ENCODE data around the gene ARHGAP40.

The ARHGAP40 gene

GRCh38 chr20:38558596-38559360 is 42.8 kb upstream of the ARHGAP40 start:
- TF ChIP-seq ISL1 (CRISPR knock-in tag; IDR thresholded peaks at IDR 0.05) (no peak), GLIS3 (CRISPR knock-in tag; IDR thresholded peaks at IDR 0.05) (no peak), POU6F1 (CRISPR knock-in tag; IDR thresholded peaks at IDR 0.05; ENCODE audit: borderline replicate concordance, low read depth) (no peak), ZFP3 (CRISPR knock-in tag; IDR thresholded peaks at IDR 0.05) (no peak), ZNF565 (CRISPR knock-in tag; conservative IDR thresholded peaks at IDR 0.05; ENCODE audit: low read depth) (no peak), SNAI2 (CRISPR knock-in tag; IDR thresholded peaks at IDR 0.05) (no peak), ZFP30 (CRISPR knock-in tag; IDR thresholded peaks at IDR 0.05) (no peak), OSR1 (CRISPR knock-in tag; IDR thresholded peaks at IDR 0.05) (no peak), ESRRG (CRISPR knock-in tag; IDR thresholded peaks at IDR 0.05) (no peak), BACH2 (CRISPR knock-in tag; IDR thresholded peaks at IDR 0.05; ENCODE audit: borderline replicate concordance) (no peak), ZNF70 (CRISPR knock-in tag; IDR thresholded peaks at IDR 0.05) (no peak), CREB5 (CRISPR knock-in tag; IDR thresholded peaks at IDR 0.05; ENCODE audit: low read depth) (no peak)
- TF ChIP-seq, protein P1, sequence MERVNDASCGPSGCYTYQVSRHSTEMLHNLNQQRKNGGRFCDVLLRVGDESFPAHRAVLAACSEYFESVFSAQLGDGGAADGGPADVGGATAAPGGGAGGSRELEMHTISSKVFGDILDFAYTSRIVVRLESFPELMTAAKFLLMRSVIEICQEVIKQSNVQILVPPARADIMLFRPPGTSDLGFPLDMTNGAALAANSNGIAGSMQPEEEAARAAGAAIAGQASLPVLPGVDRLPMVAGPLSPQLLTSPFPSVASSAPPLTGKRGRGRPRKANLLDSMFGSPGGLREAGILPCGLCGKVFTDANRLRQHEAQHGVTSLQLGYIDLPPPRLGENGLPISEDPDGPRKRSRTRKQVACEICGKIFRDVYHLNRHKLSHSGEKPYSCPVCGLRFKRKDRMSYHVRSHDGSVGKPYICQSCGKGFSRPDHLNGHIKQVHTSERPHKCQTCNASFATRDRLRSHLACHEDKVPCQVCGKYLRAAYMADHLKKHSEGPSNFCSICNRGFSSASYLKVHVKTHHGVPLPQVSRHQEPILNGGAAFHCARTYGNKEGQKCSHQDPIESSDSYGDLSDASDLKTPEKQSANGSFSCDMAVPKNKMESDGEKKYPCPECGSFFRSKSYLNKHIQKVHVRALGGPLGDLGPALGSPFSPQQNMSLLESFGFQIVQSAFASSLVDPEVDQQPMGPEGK (CRISPR knock-in tag; IDR thresholded peaks at IDR 0.05; ENCODE audit: borderline replicate concordance), result no peak
- TF ChIP-seq, protein P2, sequence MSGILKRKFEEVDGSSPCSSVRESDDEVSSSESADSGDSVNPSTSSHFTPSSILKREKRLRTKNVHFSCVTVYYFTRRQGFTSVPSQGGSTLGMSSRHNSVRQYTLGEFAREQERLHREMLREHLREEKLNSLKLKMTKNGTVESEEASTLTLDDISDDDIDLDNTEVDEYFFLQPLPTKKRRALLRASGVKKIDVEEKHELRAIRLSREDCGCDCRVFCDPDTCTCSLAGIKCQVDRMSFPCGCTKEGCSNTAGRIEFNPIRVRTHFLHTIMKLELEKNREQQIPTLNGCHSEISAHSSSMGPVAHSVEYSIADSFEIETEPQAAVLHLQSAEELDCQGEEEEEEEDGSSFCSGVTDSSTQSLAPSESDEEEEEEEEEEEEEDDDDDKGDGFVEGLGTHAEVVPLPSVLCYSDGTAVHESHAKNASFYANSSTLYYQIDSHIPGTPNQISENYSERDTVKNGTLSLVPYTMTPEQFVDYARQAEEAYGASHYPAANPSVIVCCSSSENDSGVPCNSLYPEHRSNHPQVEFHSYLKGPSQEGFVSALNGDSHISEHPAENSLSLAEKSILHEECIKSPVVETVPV (CRISPR knock-in tag; IDR thresholded peaks at IDR 0.05), result no peak
- ATAC-seq, result no peak

DNA sequence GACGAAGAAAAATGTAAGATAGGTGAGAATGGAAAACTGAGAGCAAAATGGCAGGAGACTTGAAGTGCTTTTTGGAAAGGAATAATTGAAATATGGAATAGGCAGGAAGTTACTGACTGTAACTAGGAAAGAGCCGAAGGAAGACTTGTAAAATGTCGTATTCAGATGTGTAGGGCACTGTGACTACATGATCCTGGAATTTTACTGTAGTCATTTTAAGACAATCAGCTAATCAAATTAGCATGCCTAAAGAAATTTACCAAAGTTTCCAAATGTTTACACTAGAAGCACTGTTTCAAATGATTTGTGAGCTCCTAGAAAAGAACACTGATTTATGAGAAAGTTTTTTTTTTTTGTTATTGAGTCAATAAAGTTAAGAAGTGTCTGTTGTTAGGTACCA is 41.8 kb upstream of the ARHGAP40 start:
- no peak for TF ChIP-seq TCF4 (CRISPR knock-in tag; IDR thresholded peaks at IDR 0.05; ENCODE audit: borderline replicate concordance)
- TF ChIP-seq ISL1 (CRISPR knock-in tag; IDR thresholded peaks at IDR 0.05), result peak; percentile 68
- TF ChIP-seq OSR1 (CRISPR knock-in tag; IDR thresholded peaks at IDR 0.05), result no peak
- no peak for TF ChIP-seq ZNF8 (CRISPR knock-in tag; IDR thresholded peaks at IDR 0.05)
- TF ChIP-seq ZNF70 (CRISPR knock-in tag; IDR thresholded peaks at IDR 0.05), result no peak
- 0 out of 2 replicates have a peak, but pooled peaks have one; percentile 34 for TF ChIP-seq CREB5 (CRISPR knock-in tag; IDR thresholded peaks at IDR 0.05; ENCODE audit: low read depth)
- TF ChIP-seq POU6F1 (CRISPR knock-in tag; IDR thresholded peaks at IDR 0.05; ENCODE audit: borderline replicate concordance, low read depth), result no peak
- no peak for TF ChIP-seq ZFP3 (CRISPR knock-in tag; IDR thresholded peaks at IDR 0.05)
- no peak for TF ChIP-seq ZC3H10 (CRISPR knock-in tag; IDR thresholded peaks at IDR 0.05)
- TF ChIP-seq TOX (CRISPR knock-in tag; IDR thresholded peaks at IDR 0.05; ENCODE audit: borderline replicate concordance), result no peak
- peak; percentile 67 for ATAC-seq

- no peak for ATAC-seq
- TF ChIP-seq ZC3H10 (CRISPR knock-in tag; IDR thresholded peaks at IDR 0.05) (no peak), ZNF565 (CRISPR knock-in tag; conservative IDR thresholded peaks at IDR 0.05; ENCODE audit: low read depth) (no peak), RARB (CRISPR knock-in tag; IDR thresholded peaks at IDR 0.05) (no peak), CREB5 (CRISPR knock-in tag; IDR thresholded peaks at IDR 0.05; ENCODE audit: low read depth) (no peak)
Measured at GRCh38 chr20:38563802-38564431, 37.7 kb upstream of the ARHGAP40 start.
